Inflammatory macrophage treated with lipopolysaccharide for 4 hours (primary cell): Measurements from ENCODE around the gene SCTR.

ENCODE experiments used
- DNase-seq: peaks from one replicate; pipeline ENCODE4 v3.0.0-alpha.2; 2020

SCTR gene

GRCh38 chr2:119472749-119473148 lies 51.5 kb downstream of the SCTR start:
- DNase-seq: no peak

GRCh38 chr2:119469661-119470297 lies 54.5 kb downstream of the SCTR start:
- DNase-seq: no peak

GRCh38 chr2:119469131-119469530 lies 55.2 kb downstream of the SCTR start:
- DNase-seq: no peak

GRCh38 chr2:119468154-119468955 lies 55.9 kb downstream of the SCTR start:
- no peak for DNase-seq

- no peak for DNase-seq
These were observed 57.9 kb downstream of the SCTR start for GRCh38 chr2:119466373-119466772.

GRCh38 chr2:119465687-119466086 lies 58.6 kb downstream of the SCTR start:
- DNase-seq: no peak

- DNase-seq: no peak
These were observed 59.3 kb downstream of the SCTR start for GRCh38 chr2:119464981-119465380.

GRCh38 chr2:119463990-119464389 lies 60.3 kb downstream of the SCTR start:
- no peak for DNase-seq

- DNase-seq: no peak
These were observed 61.1 kb downstream of the SCTR start for GRCh38 chr2:119463136-119463535.

- DNase-seq: no peak
These were observed 61.7 kb downstream of the SCTR start for GRCh38 chr2:119462574-119462973.

GRCh38 chr2:119461811-119462210 lies 62.5 kb downstream of the SCTR start:
- no peak for DNase-seq

GRCh38 chr2:119460076-119460475 lies 64.2 kb downstream of the SCTR start:
- no peak for DNase-seq

GRCh38 chr2:119455066-119455718 lies 69.1 kb downstream of the SCTR start:
- no peak for DNase-seq

- DNase-seq: no peak
These were observed 70.2 kb downstream of the SCTR start for GRCh38 chr2:119453972-119454593.

- no peak for DNase-seq
These were observed 72.8 kb downstream of the SCTR start for GRCh38 chr2:119451336-119452050.

GRCh38 chr2:119449521-119449920 lies 74.8 kb downstream of the SCTR start:
- no peak for DNase-seq

- DNase-seq: no peak
These were observed 75.7 kb downstream of the SCTR start for GRCh38 chr2:119448427-119449141.

GRCh38 chr2:119446037-119446436 lies 78.2 kb downstream of the SCTR start:
- DNase-seq: no peak

- no peak for DNase-seq
These were observed 81.4 kb downstream of the SCTR start for GRCh38 chr2:119442850-119443249.

GRCh38 chr2:119442226-119442619 lies 82.1 kb downstream of the SCTR start:
- DNase-seq: no peak

GRCh38 chr2:119441376-119442225 lies 82.7 kb downstream of the SCTR start:
- no peak for DNase-seq
